ENCODE measurements around the gene ANKRD10. TPM values are rescaled to one million over a fixed set of nuclear protein-coding genes. Genes with fewer than 3 reads are reported as not detected.

Gene ANKRD10
- total and polyA plus RNA-seq, 2 experiments from 2014 or later = 250 to 277 TPM

GRCh38 chr13:110830331-110830730 lies 84.5 kb downstream of the ANKRD10 start:
- TF ChIP-seq CREB1 (CRISPR knock-in tag; IDR thresholded peaks at IDR 0.05; ENCODE audit: low read depth) (no peak), ZNF462 (CRISPR knock-in tag; IDR thresholded peaks at IDR 0.05) (no peak), EZH2phosphoT487 (IDR thresholded peaks at IDR 0.05; ENCODE audit: unreplicated experiment) (no peak), STAT1 (IDR thresholded peaks at IDR 0.05; ENCODE audit: unreplicated experiment) (no peak), ZNF114 (CRISPR knock-in tag; IDR thresholded peaks at IDR 0.05) (no peak)
- TF ChIP-seq, protein P1, sequence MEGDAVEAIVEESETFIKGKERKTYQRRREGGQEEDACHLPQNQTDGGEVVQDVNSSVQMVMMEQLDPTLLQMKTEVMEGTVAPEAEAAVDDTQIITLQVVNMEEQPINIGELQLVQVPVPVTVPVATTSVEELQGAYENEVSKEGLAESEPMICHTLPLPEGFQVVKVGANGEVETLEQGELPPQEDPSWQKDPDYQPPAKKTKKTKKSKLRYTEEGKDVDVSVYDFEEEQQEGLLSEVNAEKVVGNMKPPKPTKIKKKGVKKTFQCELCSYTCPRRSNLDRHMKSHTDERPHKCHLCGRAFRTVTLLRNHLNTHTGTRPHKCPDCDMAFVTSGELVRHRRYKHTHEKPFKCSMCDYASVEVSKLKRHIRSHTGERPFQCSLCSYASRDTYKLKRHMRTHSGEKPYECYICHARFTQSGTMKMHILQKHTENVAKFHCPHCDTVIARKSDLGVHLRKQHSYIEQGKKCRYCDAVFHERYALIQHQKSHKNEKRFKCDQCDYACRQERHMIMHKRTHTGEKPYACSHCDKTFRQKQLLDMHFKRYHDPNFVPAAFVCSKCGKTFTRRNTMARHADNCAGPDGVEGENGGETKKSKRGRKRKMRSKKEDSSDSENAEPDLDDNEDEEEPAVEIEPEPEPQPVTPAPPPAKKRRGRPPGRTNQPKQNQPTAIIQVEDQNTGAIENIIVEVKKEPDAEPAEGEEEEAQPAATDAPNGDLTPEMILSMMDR (conservative IDR thresholded peaks at IDR 0.05; ENCODE audit: low read depth in 2 of 2) = no peak
- no peak overlapping the region for H3K4me3 ChIP-seq
- H3K79me2 ChIP-seq (replicated peaks; ENCODE audit: insufficient read depth) = no peaks in the 10 kb centered on the region
- H3K9me2 ChIP-seq (ENCODE audit: insufficient read depth) = peaks cover 16% of the 10 kb centered on the region; the same call in 1 of the 2 replicates
- no peaks in the 10 kb centered on the region for H3K36me3 ChIP-seq (ENCODE audit: insufficient read depth)
- DNase-seq (ENCODE audit: low spot score) (no peak), ATAC-seq (no peak)
- no peaks in the 10 kb centered on the region for H3F3A ChIP-seq (replicated peaks; ENCODE audit: low read depth)
- Mint-ChIP-seq H3K27ac (no peak overlapping the region), H3K4me3 (no peak overlapping the region), H3K9me3 (peaks cover 2% of the 10 kb centered on the region; the same call in 1 of the 3 replicates), H3K4me1 (no peaks in the 10 kb centered on the region; the same call in 2 of the 3 replicates), H3K27me3 (ENCODE audit: insufficient read depth, low read depth, poor library complexity) (peaks cover 6% of the 10 kb centered on the region), H3K36me3 (ENCODE audit: low read depth) (no peaks in the 10 kb centered on the region)
- no peaks in the 10 kb centered on the region for H4K20me1 ChIP-seq (replicated peaks; ENCODE audit: insufficient read depth)
- no peak overlapping the region for H3K27ac ChIP-seq (ENCODE audit: low read depth)
- no peak overlapping the region for H2AFZ ChIP-seq
- no peaks in the 10 kb centered on the region for H3K27me3 ChIP-seq (ENCODE audit: insufficient read depth)
- H3K4me1 ChIP-seq (ENCODE audit: insufficient read depth) = no peaks in the 10 kb centered on the region
- H3K4me2 ChIP-seq = no peak overlapping the region
